ENCODE results near the gene ZSCAN10. TPM values are rescaled to one million over a fixed set of nuclear protein-coding genes. Genes with fewer than 3 reads are reported as not detected.

Gene ZSCAN10
- polyA plus RNA-seq, 1 donor (not counting 4 experiments of a cell fraction or from before 2014, with no cell fraction given), result not detected

DNA sequence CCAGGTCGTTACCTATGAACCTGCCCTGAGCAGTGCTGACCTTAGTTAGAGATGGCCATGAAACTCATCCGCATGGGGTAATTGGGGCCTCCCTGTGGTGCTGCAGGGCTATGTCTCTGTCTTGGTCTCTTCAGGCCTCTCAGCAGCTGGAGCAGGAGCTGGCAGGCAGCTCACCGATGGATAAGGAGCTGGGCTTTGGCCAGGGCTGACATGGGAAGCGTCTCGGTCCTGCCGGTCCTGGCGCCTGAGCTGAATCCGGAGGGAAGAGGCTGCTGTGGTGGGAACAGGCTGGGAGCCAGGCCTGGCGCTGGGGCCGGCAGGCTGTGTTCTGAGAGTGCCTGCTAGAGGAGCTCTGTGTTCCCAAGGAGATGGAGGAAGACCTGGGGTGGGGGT is 23.6 kb downstream of the ZSCAN10 start:
- Histone ChIP-seq H3K9me1 (ENCODE audit: control insufficient read depth, extremely low read depth, insufficient read depth, low read length) (no peaks in the 10 kb centered on the region), H3K79me2 (ENCODE audit: control insufficient read depth, insufficient read depth, low read length) (no peaks in the 10 kb centered on the region), H3K4me1 (ENCODE audit: control insufficient read depth, extremely low read depth, insufficient read depth, low read length) (no peaks in the 10 kb centered on the region), H3K9ac (ENCODE audit: control insufficient read depth, extremely low read depth, insufficient read depth, low read length) (no peak overlapping the region), H3K4me3 (ENCODE audit: control insufficient read depth in 2 of 3, extremely low read depth in 1 of 3, insufficient read depth in 2 of 3, low read depth in 1 of 3, low read length in 3 of 3) (no peak overlapping the region), H3K27me3 (ENCODE audit: control insufficient read depth, extremely low read depth, insufficient read depth, low read length) (peaks cover 21% of the 10 kb centered on the region), H2AFZ (ENCODE audit: control insufficient read depth, low read length) (no peak overlapping the region), H3K36me3 (ENCODE audit: control insufficient read depth in 2 of 2, extremely low read depth in 1 of 2, insufficient read depth in 2 of 2, low read length in 2 of 2) (no peaks in the 10 kb centered on the region), H3K27ac (ENCODE audit: control insufficient read depth, insufficient read depth, low read length) (no peak overlapping the region), H3K4me2 (ENCODE audit: control insufficient read depth, extremely low read depth, insufficient read depth, low read depth, low read length) (no peak overlapping the region), H4K20me1 (ENCODE audit: control insufficient read depth, extremely low read depth, insufficient read depth, low read length) (no peaks in the 10 kb centered on the region), H3K9me3 (ENCODE audit: control insufficient read depth, low read depth, low read length) (no peaks in the 10 kb centered on the region)
- dilution Hi-C loops (cut with MboI; ENCODE audit: extremely low pct_ligation_motif_present, low sequenced_read_pairs), result no loop called here
- TF ChIP-seq EZH2 (IDR thresholded peaks at IDR 0.05; ENCODE audit: low read length) (no peak), CTCF (optimal IDR thresholded peaks at IDR 0.05 in 1 of 3, IDR thresholded peaks at IDR 0.05 in 1 of 3, conservative IDR thresholded peaks at IDR 0.05 in 1 of 3; ENCODE audit: extremely low read depth in 1 of 3, insufficient read depth in 2 of 3, low read length in 3 of 3) (no peak)
- FAIRE-seq (no peak), DNase-seq (ENCODE audit: low read depth, low spot score) (no peak)

GRCh38 chr16:3074860-3075522 is 24.1 kb downstream of the ZSCAN10 start:
- TF ChIP-seq CTCF (optimal IDR thresholded peaks at IDR 0.05 in 1 of 3, IDR thresholded peaks at IDR 0.05 in 1 of 3, conservative IDR thresholded peaks at IDR 0.05 in 1 of 3; ENCODE audit: extremely low read depth in 1 of 3, insufficient read depth in 2 of 3, low read length in 3 of 3) (no peak), EZH2 (IDR thresholded peaks at IDR 0.05; ENCODE audit: low read length) (no peak)
- H3K27ac ChIP-seq (ENCODE audit: control insufficient read depth, insufficient read depth, low read length), result no peak overlapping the region
- no peak for FAIRE-seq

More at GRCh38 chr16:3074860-3075522, 24.1 kb downstream of the ZSCAN10 start:
- H3K9me1 ChIP-seq (ENCODE audit: control insufficient read depth, extremely low read depth, insufficient read depth, low read length), result no peaks in the 10 kb centered on the region
- H3K36me3 ChIP-seq (ENCODE audit: control insufficient read depth in 2 of 2, extremely low read depth in 1 of 2, insufficient read depth in 2 of 2, low read length in 2 of 2), result no peaks in the 10 kb centered on the region
- peaks cover 16% of the 10 kb centered on the region for H3K27me3 ChIP-seq (ENCODE audit: control insufficient read depth, extremely low read depth, insufficient read depth, low read length)
- H2AFZ ChIP-seq (ENCODE audit: control insufficient read depth, low read length), result no peak overlapping the region
- H3K4me2 ChIP-seq (ENCODE audit: control insufficient read depth, extremely low read depth, insufficient read depth, low read depth, low read length), result no peak overlapping the region
- no peak for DNase-seq (ENCODE audit: low read depth, low spot score)
- no peaks in the 10 kb centered on the region for H3K79me2 ChIP-seq (ENCODE audit: control insufficient read depth, insufficient read depth, low read length)
- H3K9me3 ChIP-seq (ENCODE audit: control insufficient read depth, low read depth, low read length), result no peaks in the 10 kb centered on the region
- H4K20me1 ChIP-seq (ENCODE audit: control insufficient read depth, extremely low read depth, insufficient read depth, low read length), result no peaks in the 10 kb centered on the region
- H3K4me1 ChIP-seq (ENCODE audit: control insufficient read depth, extremely low read depth, insufficient read depth, low read length), result no peaks in the 10 kb centered on the region
- H3K4me3 ChIP-seq (ENCODE audit: control insufficient read depth in 2 of 3, extremely low read depth in 1 of 3, insufficient read depth in 2 of 3, low read depth in 1 of 3, low read length in 3 of 3), result no peak overlapping the region
- H3K9ac ChIP-seq (ENCODE audit: control insufficient read depth, extremely low read depth, insufficient read depth, low read length), result no peak overlapping the region
- dilution Hi-C loops (cut with MboI; ENCODE audit: extremely low pct_ligation_motif_present, low sequenced_read_pairs), result no loop called here

All from keratinocyte (primary cell).